MM.1S (cell line): ENCODE data around the gene R3HDM2.

Experiments used
- CTCF ChIP-seq: fragments of 300-600 bp; sonication (generic); IDR thresholded peaks from 2 replicates; pipeline ENCODE4 v1.5.1; 2016; ENCODE audit warnings: antibody characterized with exemption, low read length, mixed read lengths
- EZH2 ChIP-seq: fragments of 300-600 bp; sonication (generic); optimal IDR thresholded peaks from 2 replicates; pipeline ENCODE3; 2017; ENCODE audit warnings: low read depth, mild to moderate bottlenecking, antibody characterized with exemption, low read length, mixed read lengths
- EZH2phosphoT487 ChIP-seq: fragments of 300-600 bp; sonication (generic); IDR thresholded peaks from 2 replicates; pipeline ENCODE4 v1.6.1; 2018; ENCODE audit warnings: antibody characterized with exemption, low read length

DNA sequence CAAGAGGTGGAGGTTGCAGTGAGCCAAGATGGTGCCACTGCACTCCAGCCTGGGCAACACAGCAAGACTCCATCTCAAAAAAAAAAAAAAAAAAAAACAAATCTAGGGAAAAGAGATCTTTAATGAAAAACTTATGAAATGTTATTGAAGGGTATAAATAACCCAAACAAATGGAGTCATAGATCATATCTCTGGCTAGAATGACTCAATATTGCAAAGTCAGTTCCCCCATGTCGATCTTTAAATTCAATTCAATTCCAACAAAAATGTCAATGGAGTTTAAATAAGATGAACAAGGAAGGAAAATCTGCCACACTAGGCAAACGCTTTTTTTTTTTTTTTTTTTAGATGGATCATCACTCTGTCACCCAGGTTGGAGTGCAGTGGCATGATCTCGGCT, 78.7 kb downstream of the R3HDM2 start:
- TF ChIP-seq CTCF (no peak), EZH2 (no peak), EZH2phosphoT487 (no peak)
